AG09309 (cell line): ENCODE results near the gene CPN2.

Source experiments
- DNase-seq: peaks from one replicate; pipeline ENCODE4 v3.0.0-alpha.2; 2010; ENCODE audit warnings: low read depth
- H3K4me3 ChIP-seq: 2 replicates; pipeline ENCODE4 v1.5.1; 2011; ENCODE audit warnings: mild to moderate bottlenecking, low read depth, low read length, moderate library complexity; ENCODE audit not compliant: control insufficient read depth
- CTCF ChIP-seq: IDR thresholded peaks from 2 replicates; pipeline ENCODE4 v1.5.1; 2011; ENCODE audit warnings: mild to moderate bottlenecking, low read depth, low read length, inconsistent platforms; ENCODE audit not compliant: insufficient read depth, control insufficient read depth; ENCODE audit errors: missing control alignments

Gene CPN2

DNA sequence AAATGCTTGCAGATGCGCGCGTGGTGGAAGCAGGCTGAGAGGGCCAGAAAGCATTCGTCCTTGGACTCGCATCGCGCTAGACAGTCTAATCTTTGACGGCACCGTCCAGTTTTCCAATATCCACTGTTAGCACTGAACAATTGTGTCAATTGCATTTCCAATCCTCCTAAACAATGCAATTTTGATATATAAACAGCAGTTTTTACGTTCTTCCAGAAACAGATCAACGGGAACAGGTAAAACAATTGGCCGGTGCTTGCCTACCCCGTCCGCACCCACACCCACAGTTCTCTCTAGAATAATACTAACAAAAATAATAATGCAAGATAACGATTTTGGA, 17.2 kb downstream of the CPN2 start:
- TF ChIP-seq CTCF: no peak
- DNase-seq: no peak
- H3K4me3 ChIP-seq: no peak overlapping the region

- peak; percentile 98 for TF ChIP-seq CTCF
- DNase-seq: no peak
- peak overlapping the region; percentile 34 for H3K4me3 ChIP-seq
These were observed 17.7 kb downstream of the CPN2 start for GRCh38 chr3:194333212-194333980.

DNA sequence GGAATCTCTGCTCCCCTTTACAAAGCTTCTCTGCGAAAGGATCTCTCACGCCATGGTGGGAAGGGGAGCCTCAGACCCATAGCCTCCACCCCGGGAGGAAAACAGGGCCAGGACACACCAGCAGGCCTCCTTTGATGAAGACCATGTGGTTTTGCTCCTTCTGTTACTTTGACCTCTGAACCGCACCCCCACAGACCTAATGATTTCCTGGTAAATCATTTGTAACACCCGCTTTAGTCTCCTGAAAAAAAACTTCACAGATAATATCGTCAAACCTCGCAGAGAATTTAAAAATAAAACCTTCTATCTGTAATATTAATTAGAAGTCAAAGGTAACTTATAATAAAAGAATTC, 18.3 kb downstream of the CPN2 start:
- no peak overlapping the region for H3K4me3 ChIP-seq
- TF ChIP-seq CTCF: no peak
- no peak for DNase-seq

DNA sequence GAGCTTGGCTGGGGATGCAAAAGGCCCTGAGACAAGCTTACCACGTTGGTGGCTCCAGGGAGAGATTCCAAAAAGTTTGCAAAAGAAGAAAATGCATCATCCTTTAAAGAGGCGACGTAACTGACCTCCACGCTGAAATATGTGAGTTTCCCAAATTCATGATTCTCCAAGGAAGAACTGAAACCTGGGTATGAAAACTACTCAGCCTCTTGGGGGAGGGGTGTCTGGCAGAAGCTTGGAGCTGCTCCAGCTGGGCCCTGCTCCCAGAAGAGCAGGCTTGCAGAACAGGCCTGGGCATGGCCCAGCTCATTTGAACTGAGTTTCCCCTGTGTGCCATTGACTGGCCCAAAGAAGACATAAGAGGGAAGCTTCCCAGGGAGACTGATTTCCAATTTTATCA, 20.5 kb downstream of the CPN2 start:
- peak; percentile 72 for DNase-seq
- no peak for TF ChIP-seq CTCF
- H3K4me3 ChIP-seq: no peak overlapping the region

DNA sequence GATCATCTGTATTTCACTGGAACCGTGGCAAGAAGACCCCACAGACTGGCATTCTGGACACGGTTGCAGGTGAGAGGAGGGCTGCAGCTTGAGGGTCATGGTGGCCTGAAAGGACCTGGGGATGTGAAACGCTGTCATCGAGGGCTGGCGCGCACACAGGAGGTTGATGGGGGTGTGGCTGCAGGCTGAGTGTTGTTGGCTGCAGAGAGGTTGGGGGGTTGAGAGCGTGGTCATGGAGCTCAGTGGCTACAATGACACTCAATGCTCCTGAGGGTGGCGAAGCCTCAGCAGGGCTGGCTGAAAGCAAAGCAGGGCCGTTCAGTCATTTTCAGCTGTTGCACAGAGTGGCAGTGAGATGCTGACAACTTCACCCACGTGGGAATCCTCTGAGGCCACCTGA, 21.0 kb downstream of the CPN2 start:
- TF ChIP-seq CTCF: no peak
- no peak overlapping the region for H3K4me3 ChIP-seq
- no peak for DNase-seq

DNA sequence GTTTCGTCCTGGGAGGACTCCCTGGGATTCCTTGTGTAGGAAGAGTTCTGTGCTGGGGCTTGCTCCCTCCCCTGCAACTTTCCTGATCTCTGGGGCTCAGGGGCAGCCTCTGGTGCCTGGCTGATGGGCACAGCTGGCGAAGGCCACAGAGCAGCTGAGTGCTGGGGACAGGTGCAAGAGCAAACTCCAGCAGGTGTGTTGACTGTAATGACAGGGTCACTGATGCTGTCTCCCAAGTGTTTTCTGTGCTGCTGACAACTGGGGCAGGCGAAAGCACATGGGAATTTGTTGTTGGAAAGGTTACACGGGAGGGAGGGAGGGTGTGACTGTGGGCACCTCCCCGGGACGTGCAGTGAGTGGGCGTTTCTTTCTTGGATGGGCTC, 21.6 kb downstream of the CPN2 start:
- no peak for DNase-seq
- H3K4me3 ChIP-seq: no peak overlapping the region
- no peak for TF ChIP-seq CTCF
